AG04449 (cell line): ENCODE results near the gene AKAP1.

ENCODE experiments used
- CTCF ChIA-PET: fragments of 350-600 bp; formaldehyde crosslinking; extraction: SDS; loops from one replicate; lab custom pipeline; 2021; ENCODE audit warnings: antibody characterized with exemption; lab: Yijun Ruan, JAX
- POLR2A ChIA-PET: fragments of 400-600, 350-600 bp; formaldehyde crosslinking; extraction: SDS; loops from one replicate; lab custom pipeline; 2020; ENCODE audit warnings: antibody characterized with exemption, inconsistent platforms; lab: Yijun Ruan, JAX
- DNase-seq: peaks from one replicate; pipeline ENCODE4 v3.0.0-alpha.2; 2010; ENCODE audit warnings: low read depth, low spot score
- H3K4me3 ChIP-seq: 2 replicates; pipeline ENCODE4 v1.5.1; 2011; ENCODE audit warnings: low read depth, mild to moderate bottlenecking, control low read depth, low read length
- CTCF ChIP-seq: IDR thresholded peaks from one replicate; pipeline ENCODE4 v1.5.1; 2011; ENCODE audit warnings: mild to moderate bottlenecking, moderate library complexity, low read length, control low read depth, inconsistent platforms; ENCODE audit not compliant: insufficient read depth; ENCODE audit errors: missing control alignments

The AKAP1 gene

GRCh38 chr17:57071991-57072944 lies 12.8 kb upstream of the AKAP1 start:
- ChIA-PET POLR2A (no interaction called here), CTCF (interaction anchor here (0.7 to 0.8 kb wide), 2 partner anchors 9 to 12 kb away, joined by 3 read pairs; no protein-coding TSS in a partner anchor)
- TF ChIP-seq CTCF, result no peak
- no peak for DNase-seq
- H3K4me3 ChIP-seq, result no peak overlapping the region

- ChIA-PET POLR2A (no interaction called here), CTCF (no interaction called here)
- no peak for TF ChIP-seq CTCF
- DNase-seq, result no peak
- no peak overlapping the region for H3K4me3 ChIP-seq
Measured at GRCh38 chr17:57073626-57074025, 11.4 kb upstream of the AKAP1 start.

- H3K4me3 ChIP-seq, result no peak overlapping the region
- CTCF ChIA-PET, result no interaction called here
- DNase-seq, result no peak
- POLR2A ChIA-PET, result no interaction called here
- no peak for TF ChIP-seq CTCF
Measured at GRCh38 chr17:57075193-57075592, 9.9 kb upstream of the AKAP1 start.

GRCh38 chr17:57075785-57076184 lies 9.3 kb upstream of the AKAP1 start:
- ChIA-PET CTCF (no interaction called here), POLR2A (no interaction called here)
- DNase-seq, result no peak
- no peak for TF ChIP-seq CTCF
- H3K4me3 ChIP-seq, result no peak overlapping the region

GRCh38 chr17:57077000-57077399 lies 8.0 kb upstream of the AKAP1 start:
- CTCF ChIA-PET, result no interaction called here
- no peak for DNase-seq
- POLR2A ChIA-PET, result no interaction called here

More at GRCh38 chr17:57077000-57077399, 8.0 kb upstream of the AKAP1 start:
- no peak for TF ChIP-seq CTCF
- H3K4me3 ChIP-seq, result no peak overlapping the region
